IMR-90 (cell line): ENCODE data around the gene SGCA. TPM values are rescaled to one million over a fixed set of nuclear protein-coding genes. Genes with fewer than 3 reads are reported as not detected.

Source experiments
- ATAC-seq: fragments of 200-7000 bp; cut with Tn5 transposase; 2 replicates; pipeline ENCODE4 v1.9.1; 2020; ENCODE audit warnings: low read depth, mild to moderate bottlenecking, moderate library complexity
- BruUV-seq: library from RNA; stranded (reverse); fragments of 400-500 nt; replicated peaks from 2 replicates; lab custom pipeline; 2021; lab: Mats Ljungman, UMichigan
- CTCF ChIA-PET: fragments of 300-600 bp; formaldehyde crosslinking; extraction: SDS; loops from one replicate; lab custom pipeline; 2021; ENCODE audit warnings: antibody characterized with exemption; lab: Yijun Ruan, JAX
- POLR2A ChIA-PET: fragments of 300-600 bp; sonication (Branson Sonifier 250); formaldehyde crosslinking; loops from one replicate; lab custom pipeline; 2022; ENCODE audit warnings: antibody characterized with exemption; ENCODE audit not compliant: unreplicated experiment; lab: Charles Lee
- DNase-seq: peaks from one replicate; pipeline ENCODE4 v3.0.0; 2013
- H2AFZ ChIP-seq: replicated peaks from 2 replicates; pipeline ENCODE3; 2013; ENCODE audit warnings: low read length, mild to moderate bottlenecking; ENCODE audit not compliant: poor library complexity
- H2AK5ac ChIP-seq: 2 replicates; pipeline ENCODE4 v1.6.1; 2013; ENCODE audit warnings: low read depth, low read length, inconsistent platforms
- H2AK9ac ChIP-seq: replicated peaks from 2 replicates; pipeline ENCODE3; 2013; ENCODE audit warnings: mild to moderate bottlenecking, low read depth, low read length, moderate library complexity; ENCODE audit not compliant: poor library complexity
- H2BK120ac ChIP-seq: 2 replicates; pipeline ENCODE4 v1.6.1; 2013; ENCODE audit warnings: low read depth, low read length, inconsistent platforms
- H2BK15ac ChIP-seq: 3 replicates; pipeline ENCODE4 v1.6.1; 2013; ENCODE audit warnings: low read depth, low read length, inconsistent platforms
- H2BK20ac ChIP-seq: 2 replicates; pipeline ENCODE4 v1.6.1; 2013; ENCODE audit warnings: low read depth, mild to moderate bottlenecking, inconsistent platforms, low read length, moderate library complexity
- H2BK5ac ChIP-seq: 2 replicates; pipeline ENCODE4 v1.6.1; 2013; ENCODE audit warnings: mild to moderate bottlenecking, low read depth, low read length, inconsistent platforms; ENCODE audit not compliant: poor library complexity, severe bottlenecking
- H3K14ac ChIP-seq: replicated peaks from 2 replicates; pipeline ENCODE4 v1.6.1; 2013; ENCODE audit warnings: low read depth, low read length, inconsistent platforms
- H3K18ac ChIP-seq: 2 replicates; pipeline ENCODE4 v1.6.1; 2013; ENCODE audit warnings: low read depth, low read length, control low read depth
- H3K23ac ChIP-seq: 2 replicates; pipeline ENCODE4 v1.6.1; 2013; ENCODE audit warnings: low read depth, low read length, inconsistent platforms
- H3K27ac ChIP-seq: 2 replicates; pipeline ENCODE4 v1.5.1; 2013; ENCODE audit warnings: mild to moderate bottlenecking, control low read depth, low read length; ENCODE audit not compliant: insufficient read depth
- H3K27me3 ChIP-seq: 2 replicates; pipeline ENCODE4 v1.6.1; 2013; ENCODE audit warnings: low read length; ENCODE audit not compliant: control insufficient read depth, insufficient read depth
- H3K36me3 ChIP-seq: 2 replicates; pipeline ENCODE4 v1.6.1; 2013; ENCODE audit warnings: low read length, mixed read lengths; ENCODE audit not compliant: control insufficient read depth, insufficient read depth
- H3K4ac ChIP-seq: 2 replicates; pipeline ENCODE4 v1.6.1; 2013; ENCODE audit warnings: low read depth, low read length, inconsistent platforms
- H3K4me1 ChIP-seq: 2 replicates; pipeline ENCODE4 v1.6.1; 2013; ENCODE audit warnings: low read length, mixed read lengths; ENCODE audit not compliant: control insufficient read depth, insufficient read depth
- H3K4me2 ChIP-seq: 2 replicates; pipeline ENCODE4 v1.6.1; 2013; ENCODE audit warnings: low read depth, mild to moderate bottlenecking, control low read depth, low read length, moderate library complexity
- H3K4me3 ChIP-seq: 2 replicates; pipeline ENCODE4 v1.5.1; 2013; ENCODE audit warnings: low read depth, mild to moderate bottlenecking, control low read depth, low read length, moderate library complexity; ENCODE audit not compliant: insufficient read depth
- H3K56ac ChIP-seq: 2 replicates; pipeline ENCODE4 v1.6.1; 2013; ENCODE audit warnings: low read length, inconsistent platforms; ENCODE audit not compliant: insufficient read depth; ENCODE audit errors: extremely low read depth
- H3K79me1 ChIP-seq, 2 experiments: 2 replicates each; pipeline ENCODE4 v1.6.1; 2013; ENCODE audit warnings: low read length in 2 of 2, inconsistent platforms in 1 of 2, low read depth in 1 of 2
- H3K9ac ChIP-seq: 2 replicates; pipeline ENCODE4 v1.6.1; 2013; ENCODE audit warnings: low read depth, low read length, control low read depth
- H3K9me1 ChIP-seq: 2 replicates; pipeline ENCODE4 v1.6.1; 2013; ENCODE audit warnings: low read length, inconsistent platforms; ENCODE audit not compliant: insufficient read depth
- H3K9me3 ChIP-seq: 2 replicates; pipeline ENCODE4 v1.6.1; 2013; ENCODE audit warnings: low read length; ENCODE audit not compliant: control insufficient read depth, insufficient read depth
- H4K20me1 ChIP-seq: 2 replicates; pipeline ENCODE4 v1.6.1; 2013; ENCODE audit warnings: low read length, inconsistent platforms; ENCODE audit not compliant: insufficient read depth
- H4K5ac ChIP-seq: 2 replicates; pipeline ENCODE4 v1.6.1; 2013; ENCODE audit warnings: mild to moderate bottlenecking, low read depth, low read length, control low read depth
- H4K8ac ChIP-seq, 2 experiments: 2 replicates each; pipeline ENCODE4 v1.6.1; 2013; ENCODE audit warnings: low read depth in 2 of 2, low read length in 2 of 2, control low read depth in 1 of 2, inconsistent platforms in 1 of 2
- H4K91ac ChIP-seq: 2 replicates; pipeline ENCODE4 v1.6.1; 2013; ENCODE audit warnings: low read depth, low read length, inconsistent platforms; ENCODE audit not compliant: insufficient read depth
- CEBPB ChIP-seq: IDR thresholded peaks from 2 replicates; pipeline ENCODE4 v1.6.1; 2012; ENCODE audit warnings: low read depth, low read length, improper control_type of control experiment
- CHD1 ChIP-seq: IDR thresholded peaks from 2 replicates; pipeline ENCODE4 v1.6.1; 2012; ENCODE audit warnings: low read depth, low read length, improper control_type of control experiment
- FOS ChIP-seq: fragments of 150-350 bp; IDR thresholded peaks from 2 replicates; pipeline ENCODE4 v1.6.1; 2016; ENCODE audit warnings: low read depth, low read length
- MAFK ChIP-seq: IDR thresholded peaks from 2 replicates; pipeline ENCODE4 v1.6.1; 2012; ENCODE audit warnings: low read depth, low read length, improper control_type of control experiment
- MAZ ChIP-seq: IDR thresholded peaks from 2 replicates; pipeline ENCODE4 v1.6.1; 2012; ENCODE audit warnings: low read depth, mild to moderate bottlenecking, low read length, improper control_type of control experiment, moderate library complexity, borderline replicate concordance
- MXI1 ChIP-seq: IDR thresholded peaks from 2 replicates; pipeline ENCODE4 v1.6.1; 2012; ENCODE audit warnings: low read depth, mild to moderate bottlenecking, low read length, moderate library complexity, borderline replicate concordance
- NFE2L2 ChIP-seq: fragments of 150-350 bp; IDR thresholded peaks from 2 replicates; pipeline ENCODE4 v1.6.1; 2016; ENCODE audit warnings: low read depth, mild to moderate bottlenecking, low read length
- POLR2A ChIP-seq: IDR thresholded peaks from 2 replicates; pipeline ENCODE4 v1.6.1; 2012; ENCODE audit warnings: mild to moderate bottlenecking, low read depth, low read length
- RAD21 ChIP-seq: IDR thresholded peaks from 2 replicates; pipeline ENCODE4 v1.6.1; 2012; ENCODE audit warnings: low read length, improper control_type of control experiment
- RCOR1 ChIP-seq: IDR thresholded peaks from 2 replicates; pipeline ENCODE4 v1.6.1; 2012; ENCODE audit warnings: mild to moderate bottlenecking, low read length, improper control_type of control experiment; ENCODE audit not compliant: insufficient replicate concordance
- RFX5 ChIP-seq: IDR thresholded peaks from 2 replicates; pipeline ENCODE4 v1.8.0; 2012; ENCODE audit warnings: low read depth, mild to moderate bottlenecking, low read length, moderate library complexity
- SMC3 ChIP-seq: fragments of 150-350 bp; IDR thresholded peaks from 2 replicates; pipeline ENCODE4 v1.6.1; 2016; ENCODE audit warnings: low read depth, mild to moderate bottlenecking, antibody characterized with exemption, low read length, moderate library complexity
- WGBS, 2 experiments: methylation state at CpG; one replicate each; pipeline versions ENCODE4 v1.1.5 to v1.1.7; 2013; ENCODE audit warnings: missing lambda C conversion rate in 2 of 2; ENCODE audit not compliant: insufficient read length in 1 of 2; ENCODE audit errors: extremely low coverage in 2 of 2; 5-methylcytosine and 5-hydroxymethylcytosine counted together
- dilution Hi-C: fragments of 300-500 bp; cut with HindIII; formaldehyde crosslinking; loops from one replicate; pipeline ENCODE4 v1.14.3; 2018; ENCODE audit warnings: low sequenced_read_pairs; ENCODE audit not compliant: unreplicated experiment
- in situ Hi-C: fragments of 300-500 bp; cut with MboI; formaldehyde crosslinking; loops from 3 replicates; pipeline ENCODE4 v1.14.3; 2019; ENCODE audit warnings: low sequenced_read_pairs, inconsistent platforms, mixed read lengths
- intact Hi-C: fragments of 100-400 bp; cut with micrococcal nuclease; formaldehyde crosslinking; loops from 2 replicates; pipeline ENCODE4 v1.10.0; 2022
- polyA plus RNA-seq, 3 experiments: library from polyadenylated mRNA; depleted of rRNA; stranded (reverse); fragments of >200 nt; gene quantifications; 2 replicates each; pipeline ENCODE4 v1.2.3, GENCODE V29; 2012; ENCODE audit warnings: low replicate concordance in 1 of 3
- total RNA-seq: library from RNA; depleted of rRNA; stranded (reverse); fragments of >200 nt; gene quantifications from 2 replicates; pipeline ENCODE4 v1.2.3, GENCODE V29; 2012
- TF ChIP-seq, protein P1 (sequence below): fragments of 150-350 bp; IDR thresholded peaks from 2 replicates; pipeline ENCODE4 v1.6.1; 2017; ENCODE audit warnings: mild to moderate bottlenecking, antibody characterized with exemption, low read length, low read depth
- TF ChIP-seq, protein P2 (sequence below): fragments of 150-350 bp; IDR thresholded peaks from 2 replicates; pipeline ENCODE4 v1.6.1; 2016; ENCODE audit warnings: low read depth, mild to moderate bottlenecking, low read length, moderate library complexity, borderline replicate concordance

The SGCA gene
- total and polyA plus RNA-seq, 2 of the 4 experiments (the other 2 are of a cell fraction): 0.19 TPM; not detected in 1

DNA sequence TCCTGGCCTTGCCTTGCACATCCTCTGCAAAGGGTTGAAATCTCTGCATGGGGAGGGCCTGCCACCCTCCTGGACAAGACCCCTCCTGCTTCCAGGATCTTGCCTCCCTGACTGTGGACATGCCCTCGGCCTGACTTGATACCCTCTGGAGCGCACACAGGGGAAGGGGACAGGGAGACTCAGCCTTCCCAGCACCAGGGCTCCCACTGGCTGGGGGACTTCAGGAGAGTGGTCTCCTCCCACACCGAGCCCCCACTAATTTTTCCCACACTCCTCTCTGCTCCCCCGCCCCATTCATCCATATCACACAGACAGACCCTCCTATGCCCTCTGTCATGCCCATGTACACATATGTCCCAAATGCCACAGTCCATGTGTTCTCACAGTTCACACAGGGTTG lies 14.3 kb downstream of the SGCA start (continued):
- TF ChIP-seq MAFK (no peak), CEBPB (no peak)

DNA sequence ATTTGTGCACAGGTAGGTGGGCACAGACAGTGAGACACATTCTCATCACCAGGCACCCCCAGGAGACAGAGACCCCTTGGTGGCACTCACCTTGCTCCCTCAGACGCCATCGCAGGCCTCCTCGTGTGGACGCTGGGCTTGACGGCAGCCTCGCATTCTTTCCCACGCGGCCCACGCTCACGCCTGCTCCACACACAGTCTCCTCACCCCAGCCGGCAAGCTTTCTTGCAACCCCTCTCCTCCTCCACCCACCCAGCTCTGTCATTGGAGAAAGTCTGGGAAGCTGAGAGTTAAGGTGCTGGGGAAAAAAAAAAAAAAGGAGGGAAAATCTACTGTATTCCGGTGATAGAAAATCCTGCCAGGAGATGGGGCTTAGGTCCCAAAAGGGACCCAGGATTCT lies 14.8 kb downstream of the SGCA start:
- in situ Hi-C loops (no loop called here), intact Hi-C loops (no loop called here), dilution Hi-C loops (no loop called here)
- CTCF ChIA-PET: interaction anchor here (0.6 kb wide), 1 partner anchor 116 kb away, joined by 4 read pairs; no protein-coding TSS in a partner anchor
- Histone ChIP-seq H4K8ac (no peak overlapping the region), H3K56ac (no peak overlapping the region), H3K9me1 (peaks cover 25% of the 10 kb centered on the region), H3K79me1 (peaks cover 15 to 26% of the 10 kb centered on the region in 2 experiments; a peak in 3 of 4 replicates), H3K14ac (peak overlapping the region; percentile 13; the same call in 1 of the 2 replicates), H2AFZ (no peak overlapping the region), H2BK15ac (no peak overlapping the region), H3K27ac (peak overlapping the region; percentile 64; the same call in 1 of the 2 replicates), H2AK5ac (peak overlapping the region; percentile 17; the same call in 1 of the 2 replicates), H3K4me3 (no peak overlapping the region), H3K36me3 (peaks cover 32% of the 10 kb centered on the region), H2AK9ac (no peak overlapping the region), H3K23ac (no peak overlapping the region), H3K9ac (no peak overlapping the region), H3K18ac (no peak overlapping the region), H4K5ac (no peak overlapping the region), H3K4me2 (no peak overlapping the region), H2BK5ac (peak overlapping the region; percentile 16), H3K4ac (0 out of 2 replicates have a peak overlapping the region, but pooled peaks have one; percentile 71), H3K9me3 (no peaks in the 10 kb centered on the region), H3K4me1 (peaks cover 26% of the 10 kb centered on the region), H3K27me3 (no peaks in the 10 kb centered on the region), H4K20me1 (peaks cover 64% of the 10 kb centered on the region), H4K91ac (no peak overlapping the region), H2BK20ac (no peak overlapping the region), H2BK120ac (no peak overlapping the region)
- DNase-seq: peak; percentile 24
- POLR2A ChIA-PET: interaction anchor here (0.6 to 1.2 kb wide), 3 partner anchors 32 to 88 kb away, joined by 3 to 6 read pairs (median 3); no protein-coding TSS in a partner anchor
- WGBS, 2 experiments: no CpG with 5 or more reads among the region's 12 CpGs
- TF ChIP-seq NFE2L2: no peak
- no peak for TF ChIP-seq CHD1
- no peak for TF ChIP-seq SMC3
- TF ChIP-seq, protein P1, sequence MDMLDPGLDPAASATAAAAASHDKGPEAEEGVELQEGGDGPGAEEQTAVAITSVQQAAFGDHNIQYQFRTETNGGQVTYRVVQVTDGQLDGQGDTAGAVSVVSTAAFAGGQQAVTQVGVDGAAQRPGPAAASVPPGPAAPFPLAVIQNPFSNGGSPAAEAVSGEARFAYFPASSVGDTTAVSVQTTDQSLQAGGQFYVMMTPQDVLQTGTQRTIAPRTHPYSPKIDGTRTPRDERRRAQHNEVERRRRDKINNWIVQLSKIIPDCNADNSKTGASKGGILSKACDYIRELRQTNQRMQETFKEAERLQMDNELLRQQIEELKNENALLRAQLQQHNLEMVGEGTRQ: no peak
- TF ChIP-seq POLR2A: no peak
- TF ChIP-seq RAD21: no peak
- TF ChIP-seq MAFK: no peak
- no peak for TF ChIP-seq MAZ
- TF ChIP-seq, protein P2, sequence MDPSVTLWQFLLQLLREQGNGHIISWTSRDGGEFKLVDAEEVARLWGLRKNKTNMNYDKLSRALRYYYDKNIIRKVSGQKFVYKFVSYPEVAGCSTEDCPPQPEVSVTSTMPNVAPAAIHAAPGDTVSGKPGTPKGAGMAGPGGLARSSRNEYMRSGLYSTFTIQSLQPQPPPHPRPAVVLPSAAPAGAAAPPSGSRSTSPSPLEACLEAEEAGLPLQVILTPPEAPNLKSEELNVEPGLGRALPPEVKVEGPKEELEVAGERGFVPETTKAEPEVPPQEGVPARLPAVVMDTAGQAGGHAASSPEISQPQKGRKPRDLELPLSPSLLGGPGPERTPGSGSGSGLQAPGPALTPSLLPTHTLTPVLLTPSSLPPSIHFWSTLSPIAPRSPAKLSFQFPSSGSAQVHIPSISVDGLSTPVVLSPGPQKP: no peak
- TF ChIP-seq CEBPB: no peak
- no peak for TF ChIP-seq RFX5
- TF ChIP-seq FOS: no peak
- no peak for TF ChIP-seq RCOR1
- TF ChIP-seq MXI1: no peak
- ATAC-seq: no peak
- BruUV-seq: no TSS peak
